Measurements from ENCODE around the gene SULF2. TPM values are rescaled to one million over a fixed set of nuclear protein-coding genes. Genes with fewer than 3 reads are reported as not detected.

Gene SULF2
- total and polyA plus RNA-seq, 4 donors, result 8.1 to 25.4 (median 12.0) TPM

GRCh38 chr20:47818466-47818865 is 33.2 kb upstream of the SULF2 start:
- Histone ChIP-seq H3K4me1 (ENCODE audit: control insufficient read depth in 4 of 4, insufficient read depth in 4 of 4, low read length in 3 of 4) (no peaks in the 10 kb centered on the region), H3K9ac (ENCODE audit: low read depth in 1 of 2, low read length in 2 of 2) (no peak overlapping the region), H3K36me3 (ENCODE audit: control insufficient read depth in 4 of 4, insufficient read depth in 3 of 4, low read depth in 1 of 4, low read length in 3 of 4) (no peaks in the 10 kb centered on the region), H3K4me3 (ENCODE audit: low read depth in 1 of 3, low read length in 3 of 3) (no peak overlapping the region), H3K27ac (ENCODE audit: low read depth in 1 of 2, low read length in 2 of 2) (no peak overlapping the region), H3K9me3 (ENCODE audit: control insufficient read depth in 4 of 4, low read length in 3 of 4) (peaks cover 0 to 7% (median 4%) of the 10 kb centered on the region in 4 donors), H3K27me3 (ENCODE audit: control insufficient read depth in 4 of 4, insufficient read depth in 4 of 4, low read length in 3 of 4) (peaks cover 0 to 8% (median 1%) of the 10 kb centered on the region in 4 donors)
- 59% methylated on average over 7 of the region's 7 CpGs for WGBS
- TF ChIP-seq EGR1 (IDR thresholded peaks at IDR 0.05; ENCODE audit: low read depth in 2 of 2) (no peak), FOXA1 (IDR thresholded peaks at IDR 0.05) (no peak), GABPA (IDR thresholded peaks at IDR 0.05 in 1 of 2, conservative IDR thresholded peaks at IDR 0.05 in 1 of 2) (no peak), RXRA (IDR thresholded peaks at IDR 0.05) (no peak), YY1 (IDR thresholded peaks at IDR 0.05) (no peak), REST (IDR thresholded peaks at IDR 0.05) (no peak), SP1 (IDR thresholded peaks at IDR 0.05) (no peak), HNF4A (conservative IDR thresholded peaks at IDR 0.05) (no peak), FOXA2 (IDR thresholded peaks at IDR 0.05) (no peak), ATF3 (IDR thresholded peaks at IDR 0.05) (no peak), JUND (IDR thresholded peaks at IDR 0.05) (no peak), HNF4G (IDR thresholded peaks at IDR 0.05) (no peak)
- TF ChIP-seq, protein P1, sequence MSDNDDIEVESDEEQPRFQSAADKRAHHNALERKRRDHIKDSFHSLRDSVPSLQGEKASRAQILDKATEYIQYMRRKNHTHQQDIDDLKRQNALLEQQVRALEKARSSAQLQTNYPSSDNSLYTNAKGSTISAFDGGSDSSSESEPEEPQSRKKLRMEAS (IDR thresholded peaks at IDR 0.05), result no peak
- DNase-seq (ENCODE audit: low spot score), result no peak

DNA sequence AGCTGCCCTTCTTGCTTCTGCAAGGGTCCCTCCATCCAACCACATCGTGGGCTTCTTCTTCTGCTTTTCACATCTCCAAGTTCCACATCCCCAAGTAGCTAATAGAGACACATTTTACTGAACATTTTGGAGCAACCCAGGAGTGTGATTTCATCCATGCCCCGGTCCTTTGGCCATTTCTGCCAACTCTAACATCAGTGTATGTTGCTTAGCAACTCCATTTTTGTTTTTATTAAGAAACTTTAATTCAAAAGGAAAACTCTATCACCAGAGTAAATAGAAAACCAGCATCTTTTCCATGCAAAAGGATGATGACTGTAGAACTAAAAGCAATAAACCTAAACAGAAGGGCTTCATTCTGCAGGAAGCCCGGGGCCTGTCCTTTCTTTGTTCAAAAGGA is 32.7 kb upstream of the SULF2 start:
- no peak overlapping the region for H3K4me3 ChIP-seq (ENCODE audit: low read depth in 1 of 3, low read length in 3 of 3)
- H3K27me3 ChIP-seq (ENCODE audit: control insufficient read depth in 4 of 4, insufficient read depth in 4 of 4, low read length in 3 of 4), result peaks cover 0 to 8% (median 1%) of the 10 kb centered on the region in 4 donors
- WGBS, result 59% methylated on average over 3 of the region's 3 CpGs
- no peaks in the 10 kb centered on the region for H3K4me1 ChIP-seq (ENCODE audit: control insufficient read depth in 4 of 4, insufficient read depth in 4 of 4, low read length in 3 of 4)
- no peaks in the 10 kb centered on the region for H3K36me3 ChIP-seq (ENCODE audit: control insufficient read depth in 4 of 4, insufficient read depth in 3 of 4, low read depth in 1 of 4, low read length in 3 of 4)
- H3K27ac ChIP-seq (ENCODE audit: low read depth in 1 of 2, low read length in 2 of 2), result no peak overlapping the region
- peaks cover 0 to 7% (median 4%) of the 10 kb centered on the region in 4 donors for H3K9me3 ChIP-seq (ENCODE audit: control insufficient read depth in 4 of 4, low read length in 3 of 4)
- H3K9ac ChIP-seq (ENCODE audit: low read depth in 1 of 2, low read length in 2 of 2), result no peak overlapping the region
- no peak for TF ChIP-seq REST (IDR thresholded peaks at IDR 0.05)
- TF ChIP-seq, protein P2, sequence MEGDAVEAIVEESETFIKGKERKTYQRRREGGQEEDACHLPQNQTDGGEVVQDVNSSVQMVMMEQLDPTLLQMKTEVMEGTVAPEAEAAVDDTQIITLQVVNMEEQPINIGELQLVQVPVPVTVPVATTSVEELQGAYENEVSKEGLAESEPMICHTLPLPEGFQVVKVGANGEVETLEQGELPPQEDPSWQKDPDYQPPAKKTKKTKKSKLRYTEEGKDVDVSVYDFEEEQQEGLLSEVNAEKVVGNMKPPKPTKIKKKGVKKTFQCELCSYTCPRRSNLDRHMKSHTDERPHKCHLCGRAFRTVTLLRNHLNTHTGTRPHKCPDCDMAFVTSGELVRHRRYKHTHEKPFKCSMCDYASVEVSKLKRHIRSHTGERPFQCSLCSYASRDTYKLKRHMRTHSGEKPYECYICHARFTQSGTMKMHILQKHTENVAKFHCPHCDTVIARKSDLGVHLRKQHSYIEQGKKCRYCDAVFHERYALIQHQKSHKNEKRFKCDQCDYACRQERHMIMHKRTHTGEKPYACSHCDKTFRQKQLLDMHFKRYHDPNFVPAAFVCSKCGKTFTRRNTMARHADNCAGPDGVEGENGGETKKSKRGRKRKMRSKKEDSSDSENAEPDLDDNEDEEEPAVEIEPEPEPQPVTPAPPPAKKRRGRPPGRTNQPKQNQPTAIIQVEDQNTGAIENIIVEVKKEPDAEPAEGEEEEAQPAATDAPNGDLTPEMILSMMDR (IDR thresholded peaks at IDR 0.05; ENCODE audit: low read depth, low read length, missing input control), result no peak
- no peak for TF ChIP-seq FOXA1 (IDR thresholded peaks at IDR 0.05)
- TF ChIP-seq SP1 (IDR thresholded peaks at IDR 0.05), result no peak
- no peak for TF ChIP-seq ATF3 (IDR thresholded peaks at IDR 0.05)
- no peak for TF ChIP-seq JUND (IDR thresholded peaks at IDR 0.05)
- TF ChIP-seq, protein P3, sequence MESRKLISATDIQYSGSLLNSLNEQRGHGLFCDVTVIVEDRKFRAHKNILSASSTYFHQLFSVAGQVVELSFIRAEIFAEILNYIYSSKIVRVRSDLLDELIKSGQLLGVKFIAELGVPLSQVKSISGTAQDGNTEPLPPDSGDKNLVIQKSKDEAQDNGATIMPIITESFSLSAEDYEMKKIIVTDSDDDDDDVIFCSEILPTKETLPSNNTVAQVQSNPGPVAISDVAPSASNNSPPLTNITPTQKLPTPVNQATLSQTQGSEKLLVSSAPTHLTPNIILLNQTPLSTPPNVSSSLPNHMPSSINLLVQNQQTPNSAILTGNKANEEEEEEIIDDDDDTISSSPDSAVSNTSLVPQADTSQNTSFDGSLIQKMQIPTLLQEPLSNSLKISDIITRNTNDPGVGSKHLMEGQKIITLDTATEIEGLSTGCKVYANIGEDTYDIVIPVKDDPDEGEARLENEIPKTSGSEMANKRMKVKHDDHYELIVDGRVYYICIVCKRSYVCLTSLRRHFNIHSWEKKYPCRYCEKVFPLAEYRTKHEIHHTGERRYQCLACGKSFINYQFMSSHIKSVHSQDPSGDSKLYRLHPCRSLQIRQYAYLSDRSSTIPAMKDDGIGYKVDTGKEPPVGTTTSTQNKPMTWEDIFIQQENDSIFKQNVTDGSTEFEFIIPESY (IDR thresholded peaks at IDR 0.05), result no peak
- TF ChIP-seq GABPA (IDR thresholded peaks at IDR 0.05 in 1 of 2, conservative IDR thresholded peaks at IDR 0.05 in 1 of 2), result no peak
- no peak for TF ChIP-seq RXRA (IDR thresholded peaks at IDR 0.05)
- TF ChIP-seq TAF1 (conservative IDR thresholded peaks at IDR 0.05), result no peak
- no peak for TF ChIP-seq EGR1 (IDR thresholded peaks at IDR 0.05; ENCODE audit: low read depth in 2 of 2)
- TF ChIP-seq HNF4A (conservative IDR thresholded peaks at IDR 0.05), result no peak
- no peak for TF ChIP-seq YY1 (IDR thresholded peaks at IDR 0.05)
- no peak for TF ChIP-seq RAD21 (IDR thresholded peaks at IDR 0.05)
- DNase-seq (ENCODE audit: low spot score), result no peak
